Frontal cortex (tissue), 4 donors: ENCODE data around the gene CCSER1. TPM values are rescaled to one million over a fixed set of nuclear protein-coding genes. Genes with fewer than 3 reads are reported as not detected.
"Not testable (repeated sequence)": the region's sequence is repeated elsewhere in the genome, so short reads cannot be mapped to it uniquely, and the experiment has no call there.

ENCODE experiments used
- DNase-seq, 2 donors: peaks; one replicate each; pipeline ENCODE4 v3.0.0; 2012; ENCODE audit warnings: low spot score in 2 of 2
- FAIRE-seq: peaks from 2 replicates; lab custom pipeline; 2012; peaks lifted over from hg19 to GRCh38; lab: Jason Lieb, UNC
- total RNA-seq: library from RNA; depleted of rRNA; stranded (reverse); fragments of >200 nt; gene quantifications from one replicate; pipeline ENCODE4 v1.2.3, GENCODE V29; 2014
- donor health status: control.
- donor health status: control.
- donor health status: control.

Gene CCSER1
- total RNA-seq, 1 donor from 2014 or later, result 165 TPM

- FAIRE-seq (no peak), DNase-seq (no peak)
These were observed 1156.6 kb downstream of the CCSER1 start for GRCh38 chr4:91283726-91284230.

- FAIRE-seq, result no peak
- DNase-seq, result no peak
These were observed 1157.3 kb downstream of the CCSER1 start for GRCh38 chr4:91284480-91284879.

GRCh38 chr4:91285487-91285886 is 1158.3 kb downstream of the CCSER1 start:
- no peak for DNase-seq
- no peak for FAIRE-seq

- DNase-seq, result no peak
- FAIRE-seq, result no peak
These were observed 1161.6 kb downstream of the CCSER1 start for GRCh38 chr4:91288702-91289311.

GRCh38 chr4:91298156-91298700 is 1171.0 kb downstream of the CCSER1 start:
- DNase-seq, result no peak

GRCh38 chr4:91298824-91299223 is 1171.6 kb downstream of the CCSER1 start:
- FAIRE-seq (no peak), DNase-seq (no peak)

More at GRCh38 chr4:91298156-91298700, 1171.0 kb downstream of the CCSER1 start:
- FAIRE-seq, result no peak

GRCh38 chr4:91302120-91302519 is 1174.9 kb downstream of the CCSER1 start:
- DNase-seq (no peak), FAIRE-seq (no peak)

- DNase-seq (no peak), FAIRE-seq (no peak)
These were observed 1177.1 kb downstream of the CCSER1 start for GRCh38 chr4:91304292-91304691.

- FAIRE-seq, result no peak
- DNase-seq, result no peak
These were observed 1190.2 kb downstream of the CCSER1 start for GRCh38 chr4:91317434-91317833.

- FAIRE-seq (no peak), DNase-seq (no peak)
These were observed 1192.5 kb downstream of the CCSER1 start for GRCh38 chr4:91319556-91320268.

GRCh38 chr4:91322961-91323360 is 1195.8 kb downstream of the CCSER1 start:
- FAIRE-seq, result no peak

GRCh38 chr4:91325495-91325894 is 1198.3 kb downstream of the CCSER1 start:
- FAIRE-seq, result no peak

More at GRCh38 chr4:91322961-91323360, 1195.8 kb downstream of the CCSER1 start:
- no peak for DNase-seq

GRCh38 chr4:91326167-91326566 is 1199.0 kb downstream of the CCSER1 start:
- not testable (repeated sequence) for FAIRE-seq, DNase-seq

More at GRCh38 chr4:91325495-91325894, 1198.3 kb downstream of the CCSER1 start:
- DNase-seq, result no peak

GRCh38 chr4:91330555-91331137 is 1203.5 kb downstream of the CCSER1 start:
- DNase-seq (no peak), FAIRE-seq (no peak)

- DNase-seq, result no peak
- FAIRE-seq, result no peak
These were observed 1213.6 kb downstream of the CCSER1 start for GRCh38 chr4:91340822-91341221.

- FAIRE-seq (no peak), DNase-seq (no peak)
These were observed 1218.4 kb downstream of the CCSER1 start for GRCh38 chr4:91345632-91346031.

GRCh38 chr4:91356496-91356895 is 1229.3 kb downstream of the CCSER1 start:
- DNase-seq, FAIRE-seq: not testable (repeated sequence)

- FAIRE-seq, DNase-seq: not testable (repeated sequence)
These were observed 1230.8 kb downstream of the CCSER1 start for GRCh38 chr4:91358016-91358415.

GRCh38 chr4:91358621-91359020 is 1231.4 kb downstream of the CCSER1 start:
- FAIRE-seq, DNase-seq: not testable (repeated sequence)
